Measurements from ENCODE around the gene POU2F2. TPM values are rescaled to one million over a fixed set of nuclear protein-coding genes. Genes with fewer than 3 reads are reported as not detected.

The POU2F2 gene
- total and polyA plus RNA-seq, 10 of the 15 experiments (the other 5 are each of a cell fraction or from before 2014, with no cell fraction given): 4.4 to 62.4 (median 37.9) TPM

GRCh38 chr19:42173695-42174094, 41.4 kb upstream of the POU2F2 start:
- ChIA-PET CTCF (no interaction called here), RAD21 (ENCODE audit: unreplicated experiment) (no interaction called here), SMC1A (ENCODE audit: uncharacterized antibody, unreplicated experiment) (no interaction called here), POLR2A (no interaction called here)
- Histone ChIP-seq H2AFZ (ENCODE audit: control insufficient read depth, low read depth, low read length) (no peak overlapping the region), H3K4me2 (ENCODE audit: control insufficient read depth, insufficient read depth) (no peak overlapping the region), H3K4me1 (ENCODE audit: control insufficient read depth, insufficient read depth, low read length) (no peaks in the 10 kb centered on the region), H3K27me3 (replicated peaks in 1 of 2; ENCODE audit: control insufficient read depth in 2 of 2, insufficient read depth in 2 of 2, low read length in 1 of 2) (peaks cover 10 to 32% of the 10 kb centered on the region in 2 experiments), H3K36me3 (ENCODE audit: control insufficient read depth in 2 of 2, insufficient read depth in 2 of 2, low read length in 1 of 2) (no peaks in the 10 kb centered on the region), H3K27ac (ENCODE audit: control insufficient read depth, insufficient read depth) (no peak overlapping the region), H3K79me2 (ENCODE audit: control insufficient read depth, insufficient read depth, low read length) (no peaks in the 10 kb centered on the region), H3K9me3 (replicated peaks; ENCODE audit: control insufficient read depth, insufficient read depth, low read length) (no peaks in the 10 kb centered on the region), H3K4me3 (no peak overlapping the region), H3K9ac (ENCODE audit: control insufficient read depth, insufficient read depth, low read length) (no peak overlapping the region), H4K20me1 (ENCODE audit: control insufficient read depth, insufficient read depth) (no peaks in the 10 kb centered on the region; the same call in 1 of the 2 replicates)
- FAIRE-seq (no peak), ATAC-seq (no peak), DNase-seq (ENCODE audit: low read depth, low spot score) (no peak)
- WGBS (ENCODE audit: insufficient coverage, insufficient replicate concordance, low lambda C conversion rate, missing lambda C conversion rate): 71% methylated on average over 5 of the region's 5 CpGs
- BruUV-seq (replicated peaks): no TSS peak
- in situ Hi-C loops (cut with MboI) (no loop called here), intact Hi-C loops (cut with micrococcal nuclease; ENCODE audit: unreplicated experiment) (loop anchor here (2.0 kb wide), 1 partner anchor 25 kb away; no protein-coding TSS in a partner anchor)
- TF ChIP-seq RFX5 (IDR thresholded peaks at IDR 0.05; ENCODE audit: low read depth, low read length): no peak
- TF ChIP-seq USF1 (IDR thresholded peaks at IDR 0.05; ENCODE audit: borderline replicate concordance, extremely low read length, insufficient read depth, low read depth, low read length): no peak
- TF ChIP-seq IKZF1 (conservative IDR thresholded peaks at IDR 0.05): no peak
- TF ChIP-seq MYB (IDR thresholded peaks at IDR 0.05; ENCODE audit: borderline replicate concordance, low read depth, low read length): no peak
- TF ChIP-seq ETV6 (conservative IDR thresholded peaks at IDR 0.05 in 1 of 2, IDR thresholded peaks at IDR 0.05 in 1 of 2; ENCODE audit: borderline replicate concordance in 1 of 2, low read depth in 1 of 2): no peak
- no peak for TF ChIP-seq HDGF (IDR thresholded peaks at IDR 0.05)
- TF ChIP-seq PBX3 (IDR thresholded peaks at IDR 0.05; ENCODE audit: insufficient replicate concordance, low read depth, low read length): no peak
- no peak for TF ChIP-seq RBBP5 (conservative IDR thresholded peaks at IDR 0.05)
- TF ChIP-seq BACH1 (IDR thresholded peaks at IDR 0.05; ENCODE audit: borderline replicate concordance): no peak
- TF ChIP-seq SMAD5 (IDR thresholded peaks at IDR 0.05; ENCODE audit: low read depth): no peak
- no peak for TF ChIP-seq PRDM15 (CRISPR knock-in tag; IDR thresholded peaks at IDR 0.05)
- TF ChIP-seq E2F8 (IDR thresholded peaks at IDR 0.05; ENCODE audit: low read depth, partially characterized antibody): no peak
- TF ChIP-seq RAD51 (IDR thresholded peaks at IDR 0.05): no peak
- TF ChIP-seq NFYA (IDR thresholded peaks at IDR 0.05; ENCODE audit: borderline replicate concordance, low read depth, low read length): no peak
- no peak for TF ChIP-seq LARP7 (IDR thresholded peaks at IDR 0.05)
- no peak for TF ChIP-seq USF2 (IDR thresholded peaks at IDR 0.05; ENCODE audit: borderline replicate concordance, low read depth, low read length)

Measured in GM12878 (cell line).